Activated CD4-positive, alpha-beta T cell treated with anti-CD3 and anti-CD28 coated beads, Interleukin-2, amount 10 ng/mL, durations not matched to agents 24 days and 14 days (primary cell): Measurements from ENCODE around the gene ZNF24. TPM values are rescaled to one million over a fixed set of nuclear protein-coding genes. Genes with fewer than 3 reads are reported as not detected.
A peak's percentile ranks its signal among the peaks of the same experiment; 100 is the strongest.

Source experiments
- DNase-seq: peaks from one replicate; pipeline ENCODE4 v3.0.0; 2022
- H3K27ac Mint-ChIP-seq: one replicate; pipeline ENCODE4 v1.8.0; 2022; ENCODE audit warnings: mild to moderate bottlenecking, mixed read lengths
- H3K27me3 Mint-ChIP-seq: one replicate; pipeline ENCODE4 v1.8.0; 2022; ENCODE audit warnings: mixed read lengths
- H3K36me3 Mint-ChIP-seq: one replicate; pipeline ENCODE4 v1.8.0; 2022; ENCODE audit warnings: low read depth, mild to moderate bottlenecking, mixed read lengths
- H3K4me1 Mint-ChIP-seq: one replicate; pipeline ENCODE4 v1.8.0; 2021; ENCODE audit warnings: mixed read lengths
- H3K4me3 Mint-ChIP-seq: one replicate; pipeline ENCODE4 v1.8.0; 2022; ENCODE audit warnings: mild to moderate bottlenecking, moderate library complexity, mixed read lengths
- H3K9me3 Mint-ChIP-seq: one replicate; pipeline ENCODE4 v1.8.0; 2021; ENCODE audit warnings: mixed read lengths
- intact Hi-C: fragments of 100-400 bp; cut with micrococcal nuclease; formaldehyde crosslinking; loops from one replicate; pipeline ENCODE4 v1.15.1; 2023
- total RNA-seq: library from RNA; stranded (reverse); gene quantifications from 2 replicates; pipeline ENCODE4 v1.2.3, GENCODE V29; 2022

The ZNF24 gene
- 53.9 and 57.8 TPM in 2 replicates for total RNA-seq

GRCh38 chr18:35343936-35344735 is at the start of gene ZNF24:
Gene ZNF24 (minus strand): TSS chr18:35344420. CDS start chr18:35340650, 3,770 bp downstream.
- peaks cover 33% of the 10 kb centered on the region for H3K4me1 Mint-ChIP-seq
- intact Hi-C loops = loop anchor here (1.0 to 2.0 kb wide), 6 partner anchors 33 to 628 kb away; partner anchors contain the start of genes INO80C, MAPRE2, RMP24 and ZNF396
- peaks cover 1% of the 10 kb centered on the region for H3K27me3 Mint-ChIP-seq
- peaks cover 23% of the 10 kb centered on the region for H3K36me3 Mint-ChIP-seq
- peak; percentile 98 for DNase-seq
- H3K9me3 Mint-ChIP-seq = no peaks in the 10 kb centered on the region
- peak within 1 kb of the TSS; percentile 100 for H3K4me3 Mint-ChIP-seq
- H3K27ac Mint-ChIP-seq = peak within 1 kb of the TSS; percentile 94

GRCh38 chr18:35393716-35394115 is 49.5 kb upstream of the ZNF24 start:
- no peak overlapping the region for H3K4me3 Mint-ChIP-seq
- intact Hi-C loops = no loop called here
- no peaks in the 10 kb centered on the region for H3K4me1 Mint-ChIP-seq
- DNase-seq = no peak
- no peaks in the 10 kb centered on the region for H3K9me3 Mint-ChIP-seq
- no peak overlapping the region for H3K27ac Mint-ChIP-seq
- H3K27me3 Mint-ChIP-seq = peaks cover 14% of the 10 kb centered on the region
- H3K36me3 Mint-ChIP-seq = no peaks in the 10 kb centered on the region

GRCh38 chr18:35392375-35392774 is 48.2 kb upstream of the ZNF24 start:
- Mint-ChIP-seq H3K27ac (no peak overlapping the region), H3K4me1 (no peaks in the 10 kb centered on the region), H3K27me3 (peaks cover 25% of the 10 kb centered on the region), H3K36me3 (no peaks in the 10 kb centered on the region), H3K9me3 (no peaks in the 10 kb centered on the region), H3K4me3 (no peak overlapping the region)
- no peak for DNase-seq
- intact Hi-C loops = no loop called here

- DNase-seq = no peak
- no peak overlapping the region for H3K4me3 Mint-ChIP-seq
- H3K4me1 Mint-ChIP-seq = peaks cover 5% of the 10 kb centered on the region
- peaks cover 25% of the 10 kb centered on the region for H3K27me3 Mint-ChIP-seq
- H3K36me3 Mint-ChIP-seq = no peaks in the 10 kb centered on the region
- H3K27ac Mint-ChIP-seq = no peak overlapping the region
- H3K9me3 Mint-ChIP-seq = no peaks in the 10 kb centered on the region
- intact Hi-C loops = no loop called here
Measured at GRCh38 chr18:35390951-35391700, 46.9 kb upstream of the ZNF24 start.

GRCh38 chr18:35389095-35389618 is 44.9 kb upstream of the ZNF24 start:
- H3K4me1 Mint-ChIP-seq = peaks cover 5% of the 10 kb centered on the region
- no peaks in the 10 kb centered on the region for H3K9me3 Mint-ChIP-seq
- peaks cover 28% of the 10 kb centered on the region for H3K27me3 Mint-ChIP-seq
- no peak overlapping the region for H3K27ac Mint-ChIP-seq
- H3K36me3 Mint-ChIP-seq = no peaks in the 10 kb centered on the region
- intact Hi-C loops = loop anchor here (5.0 to 10.0 kb wide), 3 partner anchors 108 to 896 kb away; partner anchors contain the start of gene INO80C
- no peak for DNase-seq
- no peak overlapping the region for H3K4me3 Mint-ChIP-seq

- intact Hi-C loops = loop anchor here (5.0 to 10.0 kb wide), 3 partner anchors 110 to 898 kb away; partner anchors contain the start of gene INO80C
- DNase-seq = no peak
- no peaks in the 10 kb centered on the region for H3K36me3 Mint-ChIP-seq
- H3K9me3 Mint-ChIP-seq = no peaks in the 10 kb centered on the region
- peaks cover 5% of the 10 kb centered on the region for H3K4me1 Mint-ChIP-seq
- peaks cover 33% of the 10 kb centered on the region for H3K27me3 Mint-ChIP-seq
- no peak overlapping the region for H3K27ac Mint-ChIP-seq
- no peak overlapping the region for H3K4me3 Mint-ChIP-seq
Measured at GRCh38 chr18:35387152-35387571, 42.9 kb upstream of the ZNF24 start.

- H3K27me3 Mint-ChIP-seq = peaks cover 33% of the 10 kb centered on the region
- intact Hi-C loops = loop anchor here (1.0 to 10.0 kb wide), 4 partner anchors 111 to 898 kb away; partner anchors contain the start of gene INO80C
- peak; percentile 89 for DNase-seq
- no peaks in the 10 kb centered on the region for H3K36me3 Mint-ChIP-seq
- peaks cover 5% of the 10 kb centered on the region for H3K4me1 Mint-ChIP-seq
- H3K27ac Mint-ChIP-seq = no peak overlapping the region
- no peak overlapping the region for H3K4me3 Mint-ChIP-seq
- no peaks in the 10 kb centered on the region for H3K9me3 Mint-ChIP-seq
Measured at GRCh38 chr18:35386600-35387100, 42.4 kb upstream of the ZNF24 start.

GRCh38 chr18:35383136-35383535 is 38.9 kb upstream of the ZNF24 start:
- H3K27me3 Mint-ChIP-seq = peaks cover 38% of the 10 kb centered on the region
- no peak overlapping the region for H3K4me3 Mint-ChIP-seq
- DNase-seq = no peak
- no peaks in the 10 kb centered on the region for H3K36me3 Mint-ChIP-seq
- peaks cover 5% of the 10 kb centered on the region for H3K4me1 Mint-ChIP-seq
- H3K27ac Mint-ChIP-seq = no peak overlapping the region
- no peaks in the 10 kb centered on the region for H3K9me3 Mint-ChIP-seq
- intact Hi-C loops = loop anchor here (10.0 kb wide), 2 partner anchors 572 to 902 kb away; no protein-coding TSS in a partner anchor

- Mint-ChIP-seq H3K4me1 (peaks cover 2% of the 10 kb centered on the region), H3K36me3 (no peaks in the 10 kb centered on the region), H3K4me3 (no peak overlapping the region), H3K9me3 (no peaks in the 10 kb centered on the region), H3K27me3 (peaks cover 33% of the 10 kb centered on the region), H3K27ac (no peak overlapping the region)
- intact Hi-C loops = no loop called here
- DNase-seq = no peak
Measured at GRCh38 chr18:35379421-35379820, 35.2 kb upstream of the ZNF24 start.

GRCh38 chr18:35378574-35378896 is 34.3 kb upstream of the ZNF24 start:
- peaks cover 28% of the 10 kb centered on the region for H3K27me3 Mint-ChIP-seq
- no peaks in the 10 kb centered on the region for H3K36me3 Mint-ChIP-seq
- H3K9me3 Mint-ChIP-seq = no peaks in the 10 kb centered on the region
- no peak overlapping the region for H3K27ac Mint-ChIP-seq
- intact Hi-C loops = no loop called here
- H3K4me3 Mint-ChIP-seq = no peak overlapping the region
- DNase-seq = no peak
- peaks cover 2% of the 10 kb centered on the region for H3K4me1 Mint-ChIP-seq

- no peaks in the 10 kb centered on the region for H3K9me3 Mint-ChIP-seq
- intact Hi-C loops = loop anchor here (2.0 kb wide), 1 partner anchor 33 kb away; the partner anchor contains the start of gene ZNF24
- peaks cover 28% of the 10 kb centered on the region for H3K27me3 Mint-ChIP-seq
- no peak for DNase-seq
- H3K27ac Mint-ChIP-seq = peak overlapping the region; percentile 41
- H3K36me3 Mint-ChIP-seq = no peaks in the 10 kb centered on the region
- H3K4me1 Mint-ChIP-seq = peaks cover 2% of the 10 kb centered on the region
- peak overlapping the region; percentile 75 for H3K4me3 Mint-ChIP-seq
Measured at GRCh38 chr18:35377875-35378573, 33.8 kb upstream of the ZNF24 start.

GRCh38 chr18:35376742-35377695 is 32.8 kb upstream of the ZNF24 start, which contains the start of gene ZNF396:
Gene ZNF396 (minus strand): TSS chr18:35377337. CDS start chr18:35374292, 3,045 bp downstream.
- intact Hi-C loops = loop anchor here (1.0 to 2.0 kb wide), 2 partner anchors 32 to 595 kb away; partner anchors contain the start of genes RMP24 and ZNF24
- no peaks in the 10 kb centered on the region for H3K36me3 Mint-ChIP-seq
- no peaks in the 10 kb centered on the region for H3K9me3 Mint-ChIP-seq
- H3K4me1 Mint-ChIP-seq = peaks cover 2% of the 10 kb centered on the region
- H3K27me3 Mint-ChIP-seq = peaks cover 26% of the 10 kb centered on the region
- DNase-seq = peak; percentile 92
- H3K4me3 Mint-ChIP-seq = peak within 1 kb of the TSS; percentile 75
- H3K27ac Mint-ChIP-seq = peak within 1 kb of the TSS; percentile 41
